GM23338 (cell line): ENCODE data around the gene EFHD2.

Source experiments
- CREB1 ChIP-seq: fragments of 250-450 bp; sonication (Bioruptor Pico); IDR thresholded peaks from 2 replicates; pipeline ENCODE4 v1.5.0; 2020; ENCODE audit warnings: low read depth, mild to moderate bottlenecking, moderate library complexity
- CTCF ChIP-seq, 2 experiments: fragments of 200-600 bp in 1 of 2; sonication (generic) in 1 of 2; conservative IDR thresholded peaks; 2 replicates each; pipeline versions ENCODE4 v1.5.1 to v1.6.1; 2016 to 2017; ENCODE audit warnings: antibody characterized with exemption in 2 of 2, low read depth in 2 of 2, mild to moderate bottlenecking in 2 of 2, moderate library complexity in 1 of 2
- EZH2 ChIP-seq: fragments of 200-600 bp; sonication (generic); IDR thresholded peaks from one replicate; pipeline ENCODE4 v1.8.0; 2017; ENCODE audit warnings: antibody characterized with exemption, mild to moderate bottlenecking, low read depth; ENCODE audit not compliant: unreplicated experiment
- EZH2phosphoT487 ChIP-seq: fragments of 200-600 bp; sonication (generic); IDR thresholded peaks from one replicate; pipeline ENCODE4 v1.8.1; 2018; ENCODE audit warnings: antibody characterized with exemption; ENCODE audit not compliant: unreplicated experiment
- JUNB ChIP-seq: IDR thresholded peaks from one replicate; pipeline ENCODE4 v1.6.1; 2016; ENCODE audit warnings: antibody characterized with exemption; ENCODE audit not compliant: unreplicated experiment
- NANOG ChIP-seq: IDR thresholded peaks from 2 replicates; pipeline ENCODE4 v1.6.1; 2016; ENCODE audit warnings: antibody characterized with exemption, borderline replicate concordance
- POLR2AphosphoS5 ChIP-seq: IDR thresholded peaks from 2 replicates; pipeline ENCODE4 v1.6.1; 2016; ENCODE audit warnings: antibody characterized with exemption, low read depth
- REST ChIP-seq: IDR thresholded peaks from one replicate; pipeline ENCODE4 v1.6.1; 2018; ENCODE audit warnings: antibody characterized with exemption; ENCODE audit not compliant: unreplicated experiment
- STAT1 ChIP-seq: IDR thresholded peaks from one replicate; pipeline ENCODE4 v1.6.1; 2016; ENCODE audit warnings: antibody characterized with exemption; ENCODE audit not compliant: unreplicated experiment
- ZNF114 ChIP-seq: fragments of 250-450 bp; sonication (Bioruptor Pico); IDR thresholded peaks from 2 replicates; pipeline ENCODE4 v1.5.0; 2020; ENCODE audit warnings: mild to moderate bottlenecking, moderate library complexity
- ZNF462 ChIP-seq: fragments of 250-450 bp; sonication (Bioruptor Pico); IDR thresholded peaks from 2 replicates; pipeline ENCODE4 v1.5.0; 2020; ENCODE audit warnings: mild to moderate bottlenecking, moderate library complexity

GRCh38 chr1:15452866-15453571, 43.3 kb downstream of the EFHD2 start:
- no peak for TF ChIP-seq CTCF (conservative IDR thresholded peaks at IDR 0.05; ENCODE audit: low read depth in 2 of 2)
- no peak for TF ChIP-seq EZH2phosphoT487
- TF ChIP-seq EZH2 = no peak
- TF ChIP-seq ZNF114 (CRISPR knock-in tag) = no peak
- no peak for TF ChIP-seq JUNB
- no peak for TF ChIP-seq STAT1
- TF ChIP-seq REST = no peak
- no peak for TF ChIP-seq POLR2AphosphoS5
- TF ChIP-seq CREB1 (CRISPR knock-in tag) = no peak
- TF ChIP-seq NANOG = no peak
- no peak for TF ChIP-seq ZNF462 (CRISPR knock-in tag)
